Mesenchymal stem cell (in vitro differentiated cells and primary cell): ENCODE data around the gene GOLGA8O. TPM values are rescaled to one million over a fixed set of nuclear protein-coding genes. Genes with fewer than 3 reads are reported as not detected.
"Not testable (repeated sequence)": the region's sequence is repeated elsewhere in the genome, so short reads cannot be mapped to it uniquely, and the experiment has no call there.

ENCODE experiments used
- DNase-seq: peaks from one replicate; pipeline ENCODE4 v3.0.0-alpha.2; 2013
- H2AFZ ChIP-seq: one replicate; pipeline ENCODE4 v1.6.1; 2013; ENCODE audit warnings: low read depth, mild to moderate bottlenecking, control low read depth, inconsistent platforms, low read length, moderate library complexity
- H2AK5ac ChIP-seq: 2 replicates; pipeline ENCODE4 v1.6.1; 2013; ENCODE audit warnings: low read length, moderate library complexity, mild to moderate bottlenecking, inconsistent platforms; ENCODE audit not compliant: severe bottlenecking
- H2BK120ac ChIP-seq: one replicate; pipeline ENCODE4 v1.6.1; 2013; ENCODE audit warnings: low read depth, mild to moderate bottlenecking, inconsistent platforms, low read length, moderate library complexity
- H2BK12ac ChIP-seq, 2 experiments: one replicate each; pipeline ENCODE4 v1.6.1; 2013; ENCODE audit warnings: inconsistent platforms in 2 of 2, low read length in 2 of 2, mild to moderate bottlenecking in 2 of 2, moderate library complexity in 2 of 2, control low read depth in 1 of 2
- H2BK15ac ChIP-seq: one replicate; pipeline ENCODE4 v1.6.1; 2013; ENCODE audit warnings: mild to moderate bottlenecking, low read depth, inconsistent platforms; ENCODE audit not compliant: poor library complexity, severe bottlenecking
- H2BK5ac ChIP-seq: 2 replicates; pipeline ENCODE4 v1.6.1; 2013; ENCODE audit warnings: low read depth, mild to moderate bottlenecking, low read length, control low read depth, inconsistent platforms; ENCODE audit not compliant: poor library complexity, severe bottlenecking
- H3K14ac ChIP-seq, 2 experiments: one replicate each; pipeline ENCODE4 v1.6.1; 2013; ENCODE audit warnings: inconsistent platforms in 2 of 2, low read length in 2 of 2, control low read depth in 1 of 2, mild to moderate bottlenecking in 1 of 2, moderate library complexity in 1 of 2
- H3K18ac ChIP-seq, 2 experiments: one replicate each; pipeline ENCODE4 v1.6.1; 2013; ENCODE audit warnings: inconsistent platforms in 2 of 2, low read length in 2 of 2, control low read depth in 1 of 2, low read depth in 1 of 2, mild to moderate bottlenecking in 1 of 2
- H3K23ac ChIP-seq, 2 experiments: one replicate each; pipeline ENCODE4 v1.6.1; 2013; ENCODE audit warnings: inconsistent platforms in 2 of 2, low read length in 2 of 2, mild to moderate bottlenecking in 2 of 2, moderate library complexity in 2 of 2, control low read depth in 1 of 2
- H3K27ac ChIP-seq: 2 replicates; pipeline ENCODE4 v1.5.1; 2013; ENCODE audit warnings: mild to moderate bottlenecking, moderate library complexity, low read length, control low read depth, inconsistent platforms; ENCODE audit not compliant: poor library complexity, severe bottlenecking
- H3K27me3 ChIP-seq, 2 experiments: 2 replicates each; pipeline versions ENCODE4 v1.6.1 to v1.7.0; 2013; ENCODE audit warnings: low read length in 2 of 2, mild to moderate bottlenecking in 2 of 2, moderate library complexity in 2 of 2, control low read depth in 1 of 2, inconsistent platforms in 1 of 2; ENCODE audit not compliant: control insufficient read depth in 1 of 2, insufficient read depth in 1 of 2
- H3K36me3 ChIP-seq, 2 experiments: 2 replicates each; pipeline versions ENCODE4 v1.6.1 to v1.7.0; 2013; ENCODE audit warnings: low read length in 2 of 2, control low read depth in 1 of 2, inconsistent platforms in 1 of 2, low read depth in 1 of 2, mild to moderate bottlenecking in 1 of 2; ENCODE audit not compliant: insufficient read depth in 2 of 2, control insufficient read depth in 1 of 2
- H3K4ac ChIP-seq, 2 experiments: one replicate each; pipeline ENCODE4 v1.6.1; 2013; ENCODE audit warnings: inconsistent platforms in 2 of 2, low read length in 2 of 2, mild to moderate bottlenecking in 2 of 2, moderate library complexity in 2 of 2, control low read depth in 1 of 2, low read depth in 1 of 2
- H3K4me1 ChIP-seq: 2 replicates; pipeline ENCODE4 v1.6.1; 2013; ENCODE audit warnings: low read depth, low read length, control low read depth; ENCODE audit not compliant: control insufficient read depth, insufficient read depth
- H3K4me2 ChIP-seq: 2 replicates; pipeline ENCODE4 v1.6.1; 2013; ENCODE audit warnings: low read length, mild to moderate bottlenecking, inconsistent platforms; ENCODE audit not compliant: poor library complexity, severe bottlenecking
- H3K4me3 ChIP-seq, 2 experiments: 2 replicates each; pipeline versions ENCODE4 v1.5.1 to v1.7.0; 2013; ENCODE audit warnings: low read length in 2 of 2, mild to moderate bottlenecking in 2 of 2, control low read depth in 1 of 2, low read depth in 1 of 2; ENCODE audit not compliant: insufficient read depth in 1 of 2
- H3K79me1 ChIP-seq: replicated peaks from 2 replicates; pipeline ENCODE4 v1.6.1; 2013; ENCODE audit warnings: mild to moderate bottlenecking, control low read depth, low read length, inconsistent platforms; ENCODE audit not compliant: poor library complexity, severe bottlenecking
- H3K9ac ChIP-seq: 2 replicates; pipeline ENCODE4 v1.7.0; 2013; ENCODE audit warnings: mild to moderate bottlenecking, low read length, moderate library complexity
- H3K9me3 ChIP-seq: 2 replicates; pipeline ENCODE4 v1.7.0; 2013; ENCODE audit warnings: mild to moderate bottlenecking, low read length; ENCODE audit not compliant: control insufficient read depth
- H4K8ac ChIP-seq: one replicate; pipeline ENCODE4 v1.6.1; 2013; ENCODE audit warnings: inconsistent platforms, mild to moderate bottlenecking, low read length, moderate library complexity
- H4K91ac ChIP-seq: one replicate; pipeline ENCODE4 v1.6.1; 2013; ENCODE audit warnings: mild to moderate bottlenecking, low read length, inconsistent platforms
- WGBS: methylation state at CpG from one replicate; pipeline ENCODE4 v1.1.7; 2013; ENCODE audit warnings: mixed read lengths; 5-methylcytosine and 5-hydroxymethylcytosine counted together
- polyA plus RNA-seq, 2 experiments: library from polyadenylated mRNA; stranded (reverse); fragments of 200-250 nt; gene quantifications; one replicate each; pipeline ENCODE4 v1.2.3, GENCODE V29; 2013

The GOLGA8O gene
- polyA plus RNA-seq (2013, experiment 1 of 2), result not detected
- polyA plus RNA-seq (2013, experiment 2 of 2), result 0.14 TPM

GRCh38 chr15:32455534-32455933 is at the start of gene GOLGA8O:
Gene GOLGA8O, minus strand, starts transcription at chr15:32455634. Its CDS starts 98 bp downstream, at chr15:32455536.
- H3K9me3 ChIP-seq, H2AK5ac ChIP-seq, H4K91ac ChIP-seq, H2BK5ac ChIP-seq, H3K23ac ChIP-seq, H3K27me3 ChIP-seq, H4K8ac ChIP-seq, DNase-seq, H3K27ac ChIP-seq, H3K36me3 ChIP-seq, H3K4me1 ChIP-seq, H3K79me1 ChIP-seq, H2BK12ac ChIP-seq, H3K14ac ChIP-seq, H3K9ac ChIP-seq, H3K18ac ChIP-seq, H3K4ac ChIP-seq, H3K4me3 ChIP-seq, H2BK15ac ChIP-seq, H3K4me2 ChIP-seq, H2BK120ac ChIP-seq, H2AFZ ChIP-seq: not testable (repeated sequence)
- no CpG with 5 or more reads among the region's 7 CpGs for WGBS

- not testable (repeated sequence) for H2AFZ ChIP-seq, H3K9ac ChIP-seq, H3K18ac ChIP-seq, H2BK15ac ChIP-seq, H2BK12ac ChIP-seq, H2AK5ac ChIP-seq, H3K14ac ChIP-seq, H3K4ac ChIP-seq, H3K4me3 ChIP-seq, H3K27ac ChIP-seq, H3K36me3 ChIP-seq, H3K23ac ChIP-seq, H3K4me2 ChIP-seq, H4K91ac ChIP-seq, H3K9me3 ChIP-seq, H2BK5ac ChIP-seq, H2BK120ac ChIP-seq, H4K8ac ChIP-seq, H3K27me3 ChIP-seq, H3K79me1 ChIP-seq, DNase-seq, H3K4me1 ChIP-seq
- no CpG with 5 or more reads among the region's 8 CpGs for WGBS
These were observed 48.8 kb upstream of the GOLGA8O start for GRCh38 chr15:32504152-32504811.

- H2AK5ac ChIP-seq, H4K91ac ChIP-seq, H3K4me1 ChIP-seq, H2BK12ac ChIP-seq, H3K4me3 ChIP-seq, H3K79me1 ChIP-seq, H3K23ac ChIP-seq, H2BK5ac ChIP-seq, DNase-seq, H3K9me3 ChIP-seq, H3K36me3 ChIP-seq, H3K27ac ChIP-seq, H3K4me2 ChIP-seq, H3K4ac ChIP-seq, H3K9ac ChIP-seq, H2BK15ac ChIP-seq, H3K27me3 ChIP-seq, H2AFZ ChIP-seq, H3K14ac ChIP-seq, H4K8ac ChIP-seq, H3K18ac ChIP-seq, H2BK120ac ChIP-seq: not testable (repeated sequence)
- 100% methylated on average over 1 of the region's 1 CpG for WGBS
These were observed 47.5 kb upstream of the GOLGA8O start for GRCh38 chr15:32502946-32503345.

GRCh38 chr15:32492768-32493167 is 37.3 kb upstream of the GOLGA8O start:
- DNase-seq, H3K36me3 ChIP-seq, H3K79me1 ChIP-seq, H2AFZ ChIP-seq, H3K9ac ChIP-seq, H2BK120ac ChIP-seq, H2BK5ac ChIP-seq, H3K9me3 ChIP-seq, H2BK12ac ChIP-seq, H4K8ac ChIP-seq, H3K4ac ChIP-seq, H3K27me3 ChIP-seq, H2AK5ac ChIP-seq, H3K14ac ChIP-seq, H3K4me1 ChIP-seq, H3K27ac ChIP-seq, H3K18ac ChIP-seq, H3K4me2 ChIP-seq, H3K23ac ChIP-seq, H4K91ac ChIP-seq, H3K4me3 ChIP-seq, H2BK15ac ChIP-seq: not testable (repeated sequence)
- WGBS, result no CpG with 5 or more reads among the region's 4 CpGs
